NCI-H460 (cell line): Measurements from ENCODE around the gene ABI2. TPM values are rescaled to one million over a fixed set of nuclear protein-coding genes. Genes with fewer than 3 reads are reported as not detected.

Experiments used
- DNase-seq: peaks from one replicate; pipeline ENCODE4 v3.0.0-alpha.2; 2016; ENCODE audit warnings: low read depth; ENCODE audit errors: extremely low read depth
- total RNA-seq: library from RNA; depleted of rRNA; stranded (reverse); fragments of >200 nt; shearing (Covaris generic); gene quantifications from 2 replicates; pipeline ENCODE4 v1.2.3, GENCODE V29; 2014; rRNA removed

Gene ABI2
- total RNA-seq, 1 experiment from 2014 or later = 52.6 TPM

- DNase-seq = no peak
Measured at GRCh38 chr2:203469546-203469945, 141.4 kb downstream of the ABI2 start.

- no peak for DNase-seq
Measured at GRCh38 chr2:203470371-203470770, 142.2 kb downstream of the ABI2 start.

- no peak for DNase-seq
Measured at GRCh38 chr2:203471323-203471722, 143.1 kb downstream of the ABI2 start.

GRCh38 chr2:203476881-203477280 lies 148.7 kb downstream of the ABI2 start:
- DNase-seq = no peak

GRCh38 chr2:203480623-203481022 lies 152.4 kb downstream of the ABI2 start:
- no peak for DNase-seq

GRCh38 chr2:203484266-203485112 lies 156.3 kb downstream of the ABI2 start:
- peak; percentile 39 for DNase-seq

GRCh38 chr2:203489531-203489930 lies 161.3 kb downstream of the ABI2 start:
- no peak for DNase-seq

- DNase-seq = no peak
Measured at GRCh38 chr2:203490391-203490790, 162.2 kb downstream of the ABI2 start.

- no peak for DNase-seq
Measured at GRCh38 chr2:203492965-203493364, 164.8 kb downstream of the ABI2 start.

Other genes with a start within 250 kb of the ABI2 start
- 27.1 and 32.4 TPM in 2 replicates for gene CYP20A1, start 89.4 kb upstream of the ABI2 start, total RNA-seq
- 33.6 and 33.8 TPM in 2 replicates for gene RAPH1, start 206.9 kb downstream of the ABI2 start, total RNA-seq